Lower leg skin (tissue), 4 donors: ENCODE data around the gene NAV2. TPM values are rescaled to one million over a fixed set of nuclear protein-coding genes. Genes with fewer than 3 reads are reported as not detected.

Experiments used
- DNase-seq, 2 donors: peaks; one replicate each; pipeline ENCODE4 v3.0.0-alpha.2; 2019; ENCODE audit warnings: low spot score in 2 of 2
- H3K4me3 ChIP-seq: fragments of 200-600 bp; sonication (generic); 2 replicates; pipeline ENCODE4 v1.5.1; 2017; ENCODE audit warnings: mild to moderate bottlenecking, low read depth; ENCODE audit not compliant: poor library complexity, severe bottlenecking
- POLR2A ChIP-seq, 2 donors: fragments of 450-650 bp; IDR thresholded peaks; one replicate each; pipeline ENCODE4 v1.6.1; 2016 to 2017; ENCODE audit warnings: antibody characterized with exemption in 2 of 2, mild to moderate bottlenecking in 1 of 2, moderate library complexity in 1 of 2
- WGBS, 2 donors: methylation state at CpG; one replicate each; pipeline ENCODE4 v1.1.5; 2018; 5-methylcytosine and 5-hydroxymethylcytosine counted together
- intact Hi-C: fragments of 100-400 bp; cut with DNase I; formaldehyde crosslinking; loops from one replicate; pipeline ENCODE4 v1.15.0; 2023; ENCODE audit warnings: low total_unique reads
- total RNA-seq, 4 donors: library from RNA; depleted of rRNA; stranded (reverse); fragments of >200 nt; gene quantifications; one replicate each; pipeline ENCODE4 v1.1.0, GENCODE V29; 2016
- TF ChIP-seq, protein P1 (sequence below), 3 donors: fragments of 450-650 bp; IDR thresholded peaks; one replicate each; pipeline ENCODE4 v1.5.1; 2016; ENCODE audit warnings: antibody characterized with exemption in 3 of 3, mild to moderate bottlenecking in 3 of 3, moderate library complexity in 2 of 3

Gene NAV2
- total RNA-seq, 4 donors from 2014 or later, result 5.8 to 30.7 (median 21.0) TPM

DNA sequence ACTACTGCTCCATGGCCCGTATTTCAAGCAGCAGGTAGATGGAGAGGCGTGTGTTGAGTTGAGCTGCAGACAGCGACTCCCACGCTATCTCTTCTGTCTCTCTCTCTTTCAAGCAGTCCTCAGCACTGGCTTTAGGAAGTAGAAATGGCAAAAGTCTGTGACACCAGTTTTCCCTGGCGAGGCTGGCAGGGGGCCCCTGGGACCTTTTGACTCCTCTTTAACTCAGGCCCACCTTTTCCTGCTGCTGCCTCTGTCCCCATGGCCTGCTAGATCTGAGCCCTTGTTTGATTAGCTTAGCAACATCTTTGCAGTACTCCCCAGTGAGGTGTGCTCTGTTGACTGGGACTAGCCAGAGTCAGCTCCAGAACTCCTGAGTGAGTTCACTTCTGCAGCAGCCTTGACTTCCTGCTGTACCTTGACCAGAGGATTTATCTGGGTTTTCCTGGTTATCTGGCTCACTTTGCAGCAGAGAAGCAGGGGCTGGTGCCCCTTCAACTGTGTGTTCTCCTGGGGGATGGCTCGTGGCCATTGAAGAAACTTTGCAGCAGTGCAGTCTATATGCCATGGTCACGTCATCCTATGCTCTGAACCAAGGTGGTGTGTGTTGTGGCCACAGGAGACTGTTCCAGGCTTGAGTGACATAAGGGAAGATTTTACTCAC, 263.8 kb downstream of the NAV2 start:
- no peak for DNase-seq
- intact Hi-C loops, result no loop called here
- WGBS, 2 donors, result 80 to 86% methylated on average over 7 of the region's 7 CpGs
- H3K4me3 ChIP-seq, result no peak overlapping the region
- no peak for TF ChIP-seq POLR2A (IDR thresholded peaks at IDR 0.05)

GRCh38 chr11:19977941-19978340, 265.3 kb downstream of the NAV2 start:
- 96% methylated on average over 9 of the region's 9 CpGs for WGBS, 2 donors
- intact Hi-C loops, result no loop called here

GRCh38 chr11:19978668-19979518, 266.3 kb downstream of the NAV2 start:
- no peak for DNase-seq
- no peak for TF ChIP-seq POLR2A (IDR thresholded peaks at IDR 0.05)
- TF ChIP-seq, protein P1, sequence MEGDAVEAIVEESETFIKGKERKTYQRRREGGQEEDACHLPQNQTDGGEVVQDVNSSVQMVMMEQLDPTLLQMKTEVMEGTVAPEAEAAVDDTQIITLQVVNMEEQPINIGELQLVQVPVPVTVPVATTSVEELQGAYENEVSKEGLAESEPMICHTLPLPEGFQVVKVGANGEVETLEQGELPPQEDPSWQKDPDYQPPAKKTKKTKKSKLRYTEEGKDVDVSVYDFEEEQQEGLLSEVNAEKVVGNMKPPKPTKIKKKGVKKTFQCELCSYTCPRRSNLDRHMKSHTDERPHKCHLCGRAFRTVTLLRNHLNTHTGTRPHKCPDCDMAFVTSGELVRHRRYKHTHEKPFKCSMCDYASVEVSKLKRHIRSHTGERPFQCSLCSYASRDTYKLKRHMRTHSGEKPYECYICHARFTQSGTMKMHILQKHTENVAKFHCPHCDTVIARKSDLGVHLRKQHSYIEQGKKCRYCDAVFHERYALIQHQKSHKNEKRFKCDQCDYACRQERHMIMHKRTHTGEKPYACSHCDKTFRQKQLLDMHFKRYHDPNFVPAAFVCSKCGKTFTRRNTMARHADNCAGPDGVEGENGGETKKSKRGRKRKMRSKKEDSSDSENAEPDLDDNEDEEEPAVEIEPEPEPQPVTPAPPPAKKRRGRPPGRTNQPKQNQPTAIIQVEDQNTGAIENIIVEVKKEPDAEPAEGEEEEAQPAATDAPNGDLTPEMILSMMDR (IDR thresholded peaks at IDR 0.05), result no peak
- no peak overlapping the region for H3K4me3 ChIP-seq
- WGBS, 2 donors, result 84 to 85% methylated on average over 8 of the region's 8 CpGs
- intact Hi-C loops, result no loop called here

More at GRCh38 chr11:19977941-19978340, 265.3 kb downstream of the NAV2 start:
- TF ChIP-seq, protein P1 (IDR thresholded peaks at IDR 0.05), result no peak
- no peak for TF ChIP-seq POLR2A (IDR thresholded peaks at IDR 0.05)
- no peak overlapping the region for H3K4me3 ChIP-seq
- peak in 1 of 2 donors; percentile 40 for DNase-seq

DNA sequence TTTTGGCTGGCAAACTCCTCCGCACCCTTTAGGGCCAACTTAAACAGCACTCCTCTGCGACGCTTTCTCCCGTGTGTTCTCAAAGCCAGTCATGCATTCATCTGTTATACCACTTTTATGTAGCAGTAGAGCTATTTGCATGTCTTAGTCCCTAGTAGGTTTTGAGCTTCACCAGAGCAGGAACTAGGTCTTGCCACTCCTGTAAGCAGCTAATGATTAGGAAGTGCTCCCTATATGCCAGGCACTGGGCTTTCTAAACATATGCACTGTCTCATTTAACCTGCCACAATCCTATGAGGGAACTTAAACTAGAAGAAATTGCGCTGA, 266.8 kb downstream of the NAV2 start:
- intact Hi-C loops, result no loop called here
- TF ChIP-seq, protein P1 (IDR thresholded peaks at IDR 0.05), result no peak
- 90 to 97% methylated on average over 5 of the region's 5 CpGs for WGBS, 2 donors
- no peak for DNase-seq
- H3K4me3 ChIP-seq, result no peak overlapping the region

DNA sequence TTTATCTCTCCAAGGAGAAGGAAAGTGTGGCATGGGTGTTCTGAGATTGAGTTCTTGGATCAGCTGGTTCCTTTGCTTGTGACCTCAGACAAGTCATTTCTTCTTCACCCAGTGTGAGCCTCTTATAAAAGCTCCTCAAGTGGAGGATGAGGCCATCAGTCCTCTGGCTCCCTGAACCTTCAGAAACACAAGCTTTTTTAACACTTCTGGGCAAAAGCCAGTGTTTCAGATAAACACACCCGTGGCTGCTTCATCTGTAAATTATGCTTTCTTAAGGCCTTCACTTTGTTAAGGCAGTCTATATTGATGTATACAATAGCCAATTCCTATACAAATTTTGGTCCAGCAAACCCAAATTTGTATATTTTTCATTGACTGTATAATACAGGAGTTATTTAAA, 267.8 kb downstream of the NAV2 start:
- intact Hi-C loops, result no loop called here
- TF ChIP-seq POLR2A (IDR thresholded peaks at IDR 0.05), result no peak
- TF ChIP-seq, protein P1 (IDR thresholded peaks at IDR 0.05), result no peak
- no peak overlapping the region for H3K4me3 ChIP-seq
- no peak for DNase-seq
- WGBS, 2 donors, result 39 to 55% methylated on average over 1 of the region's 1 CpG

DNA sequence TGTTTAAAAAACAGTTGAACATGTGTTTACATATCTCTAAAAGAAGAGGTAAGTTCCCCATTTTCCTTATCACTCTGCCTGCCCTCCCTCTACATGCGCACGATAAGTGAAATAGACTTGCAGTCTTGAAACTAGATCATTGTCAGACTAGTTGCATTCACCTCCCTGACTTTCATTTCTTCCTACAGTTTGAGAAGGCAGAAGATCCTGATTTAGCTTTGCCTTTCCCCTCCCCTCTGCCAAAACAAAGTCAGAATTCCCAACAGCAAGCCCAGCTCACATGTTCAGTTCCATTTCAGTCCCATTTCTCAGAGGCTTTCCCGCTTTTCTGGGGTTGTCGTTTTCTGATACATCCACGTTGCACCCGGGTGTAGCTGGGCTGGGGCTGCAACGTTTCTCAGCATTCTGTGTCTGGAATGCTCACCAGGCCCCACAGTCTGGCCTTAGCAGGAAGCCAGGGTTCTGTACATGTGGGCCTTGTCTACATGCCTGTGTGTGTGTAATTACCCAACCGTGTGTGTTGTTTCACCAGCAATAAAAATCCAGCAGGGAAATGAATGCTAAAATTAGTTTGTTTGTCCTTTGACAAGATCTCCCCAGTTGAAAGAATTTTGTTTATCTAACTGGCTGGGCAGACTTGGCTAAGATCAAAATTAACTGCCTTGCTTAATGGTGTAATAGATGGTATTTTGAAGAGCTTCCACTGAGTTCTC, 268.5 kb downstream of the NAV2 start:
- H3K4me3 ChIP-seq, result no peak overlapping the region
- no peak for DNase-seq
- TF ChIP-seq, protein P1 (IDR thresholded peaks at IDR 0.05), result no peak
- TF ChIP-seq POLR2A (IDR thresholded peaks at IDR 0.05), result no peak
- WGBS, 2 donors, result 67 to 75% methylated on average over 8 of the region's 8 CpGs
- intact Hi-C loops, result no loop called here
